ENCODE results near the gene CLP1.
"Not testable (repeated sequence)": the region's sequence is repeated elsewhere in the genome, so short reads cannot be mapped to it uniquely, and the experiment has no call there.

Gene CLP1

DNA sequence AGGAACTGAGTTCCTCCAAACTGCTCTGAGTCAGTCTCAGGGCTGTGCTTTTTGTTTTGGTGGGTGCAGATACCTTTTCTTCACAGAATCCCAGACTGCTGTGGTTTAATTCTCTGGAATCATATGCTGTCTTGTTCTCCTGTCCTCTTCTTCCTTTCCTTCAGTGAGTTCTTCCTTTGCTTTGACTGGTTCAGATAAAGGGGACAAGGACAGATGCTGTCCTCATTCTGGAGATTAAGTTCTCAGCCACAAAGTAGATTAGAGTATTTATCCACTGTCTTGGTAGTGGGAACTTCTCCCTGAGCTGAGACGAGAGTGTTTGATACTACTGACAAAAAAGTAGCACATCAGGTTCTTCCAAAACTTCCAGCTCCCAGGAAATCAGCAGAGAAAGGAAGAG, 23.6 kb downstream of the CLP1 start:
- no peak overlapping the region for H4K91ac ChIP-seq (ENCODE audit: low read depth, low read length)
- no peak overlapping the region for H4K12ac ChIP-seq (ENCODE audit: low read depth, low read length)
- no peaks in the 10 kb centered on the region for H3K79me1 ChIP-seq (ENCODE audit: low read length)
- no peak overlapping the region for H2BK120ac ChIP-seq (ENCODE audit: insufficient read depth, low read length, poor library complexity)
- H3K18ac ChIP-seq (ENCODE audit: low read length) = no peak overlapping the region
- no peak overlapping the region for H2AFZ ChIP-seq (ENCODE audit: insufficient read depth, low read length, poor library complexity)
- no peaks in the 10 kb centered on the region for H3K27me3 ChIP-seq (ENCODE audit: insufficient read depth, low read length)
- H3K23ac ChIP-seq (ENCODE audit: low read length) = no peak overlapping the region
- H3K4ac ChIP-seq (ENCODE audit: low read depth, low read length) = no peak overlapping the region
- no peaks in the 10 kb centered on the region for H3K79me2 ChIP-seq (ENCODE audit: control insufficient read depth, insufficient read depth, low read length, poor library complexity)
- no peaks in the 10 kb centered on the region for H3K4me1 ChIP-seq (ENCODE audit: control insufficient read depth in 1 of 2, insufficient read depth in 2 of 2, low read length in 2 of 2)
- H2BK12ac ChIP-seq (ENCODE audit: low read length) = no peak overlapping the region
- H3K36me3 ChIP-seq (ENCODE audit: control insufficient read depth in 1 of 2, insufficient read depth in 2 of 2, low read length in 2 of 2) = peaks cover 24 to 32% of the 10 kb centered on the region in 2 experiments
- H3K4me2 ChIP-seq (ENCODE audit: low read length) = no peak overlapping the region
- no peak overlapping the region for H3K9ac ChIP-seq (ENCODE audit: low read length)
- H3K27ac ChIP-seq (ENCODE audit: low read depth, low read length) = no peak overlapping the region
- no peak for DNase-seq
- no CpG with 5 or more reads among the region's 1 CpG for WGBS (ENCODE audit: extremely low coverage, insufficient coverage, insufficient read length)
- H2AK5ac ChIP-seq (ENCODE audit: low read length) = no peak overlapping the region
- no peak overlapping the region for H3K4me3 ChIP-seq (ENCODE audit: low read depth, low read length)
- no peak overlapping the region for H2BK5ac ChIP-seq (ENCODE audit: low read depth, low read length, poor library complexity)
- H3K9me3 ChIP-seq (ENCODE audit: insufficient read depth, low read depth, low read length) = no peaks in the 10 kb centered on the region
- H4K8ac ChIP-seq (ENCODE audit: low read depth, low read length) = no peak overlapping the region
- no peak overlapping the region for H3K14ac ChIP-seq (ENCODE audit: low read length)

DNA sequence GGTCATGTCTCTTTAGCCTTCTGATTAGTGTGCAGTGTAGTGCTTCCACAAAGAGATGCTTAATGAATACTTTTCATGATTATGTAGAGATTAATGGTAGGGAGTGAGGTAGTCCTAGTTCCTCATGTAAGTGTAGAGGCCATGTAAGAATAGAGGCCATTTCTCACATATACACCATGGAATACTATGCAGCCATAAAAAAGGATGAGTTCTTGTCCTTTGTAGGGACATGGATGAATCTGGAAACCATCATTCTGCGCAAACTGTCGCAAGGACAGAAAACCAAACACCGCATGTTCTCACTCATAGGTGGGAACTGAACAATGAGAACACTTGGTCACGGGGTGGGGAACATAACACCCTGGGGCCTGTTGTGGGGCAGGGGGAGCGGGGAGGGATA, 32.9 kb downstream of the CLP1 start:
- not testable (repeated sequence) for H3K27me3 ChIP-seq (ENCODE audit: insufficient read depth, low read length); H3K79me1 ChIP-seq (ENCODE audit: low read length); H2BK5ac ChIP-seq (ENCODE audit: low read depth, low read length, poor library complexity); H3K9ac ChIP-seq (ENCODE audit: low read length); H3K4me3 ChIP-seq (ENCODE audit: low read depth, low read length); H3K23ac ChIP-seq (ENCODE audit: low read length); H3K9me3 ChIP-seq (ENCODE audit: insufficient read depth, low read depth, low read length); H3K14ac ChIP-seq (ENCODE audit: low read length); H2AFZ ChIP-seq (ENCODE audit: insufficient read depth, low read length, poor library complexity); H3K4me1 ChIP-seq (ENCODE audit: control insufficient read depth in 1 of 2, insufficient read depth in 2 of 2, low read length in 2 of 2); DNase-seq; H3K27ac ChIP-seq (ENCODE audit: low read depth, low read length); H2AK5ac ChIP-seq (ENCODE audit: low read length); H3K4ac ChIP-seq (ENCODE audit: low read depth, low read length); H4K91ac ChIP-seq (ENCODE audit: low read depth, low read length); H2BK120ac ChIP-seq (ENCODE audit: insufficient read depth, low read length, poor library complexity); H3K79me2 ChIP-seq (ENCODE audit: control insufficient read depth, insufficient read depth, low read length, poor library complexity); H2BK12ac ChIP-seq (ENCODE audit: low read length); H4K8ac ChIP-seq (ENCODE audit: low read depth, low read length); H4K12ac ChIP-seq (ENCODE audit: low read depth, low read length); H3K18ac ChIP-seq (ENCODE audit: low read length); H3K4me2 ChIP-seq (ENCODE audit: low read length)
- no CpG with 5 or more reads among the region's 5 CpGs for WGBS (ENCODE audit: extremely low coverage, insufficient coverage, insufficient read length)
- peaks cover 65 to 72% of the 10 kb centered on the region in 2 experiments for H3K36me3 ChIP-seq (ENCODE audit: control insufficient read depth in 1 of 2, insufficient read depth in 2 of 2, low read length in 2 of 2)

DNA sequence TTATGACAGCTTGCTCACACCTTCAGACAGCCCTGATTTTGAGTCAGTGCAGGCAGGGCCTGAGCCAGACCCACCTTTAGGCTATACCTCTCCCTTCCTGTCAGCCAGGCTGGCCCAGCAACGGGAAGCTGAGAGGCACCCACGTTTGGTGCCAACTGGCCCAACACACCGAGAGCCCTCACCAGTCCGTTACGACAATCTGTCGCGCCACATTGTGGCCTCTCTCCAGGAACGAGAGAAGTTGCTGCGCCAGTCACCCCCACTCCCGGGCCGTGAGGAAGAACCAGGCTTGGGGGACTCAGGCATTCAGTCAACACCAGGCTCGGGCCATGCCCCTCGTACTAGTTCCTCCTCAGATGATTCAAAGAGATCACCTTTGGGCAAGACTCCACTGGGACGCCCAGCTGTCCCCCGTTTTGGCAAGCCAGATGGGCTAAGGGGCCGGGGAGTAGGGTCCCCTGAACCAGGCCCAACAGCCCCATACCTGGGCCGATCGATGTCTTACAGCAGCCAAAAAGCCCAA, 41.3 kb downstream of the CLP1 start:
- H3K36me3 ChIP-seq (ENCODE audit: control insufficient read depth in 1 of 2, insufficient read depth in 2 of 2, low read length in 2 of 2) = peaks cover 57 to 73% of the 10 kb centered on the region in 2 experiments

DNA sequence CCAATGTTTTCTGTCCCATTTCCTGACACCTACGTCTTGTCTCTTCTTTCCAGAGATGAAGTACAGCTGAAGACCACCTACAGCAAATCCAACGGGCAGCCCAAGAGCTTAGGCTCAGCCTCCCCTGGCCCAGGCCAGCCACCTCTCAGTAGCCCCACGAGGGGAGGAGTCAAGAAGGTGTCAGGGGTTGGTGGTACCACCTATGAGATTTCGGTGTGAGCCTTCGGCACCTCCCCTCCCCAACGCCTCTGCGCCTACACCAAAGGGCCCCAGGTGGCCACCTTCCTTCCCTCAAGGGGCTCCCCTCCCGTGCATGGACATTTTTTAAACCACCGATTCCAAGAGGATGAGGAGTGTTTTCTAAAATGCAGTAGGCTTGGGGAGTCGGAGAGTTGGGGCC, 42.3 kb downstream of the CLP1 start:
- H3K9me3 ChIP-seq (ENCODE audit: insufficient read depth, low read depth, low read length) = no peaks in the 10 kb centered on the region
- no peak overlapping the region for H4K8ac ChIP-seq (ENCODE audit: low read depth, low read length)
- WGBS (ENCODE audit: extremely low coverage, insufficient coverage, insufficient read length) = no CpG with 5 or more reads among the region's 10 CpGs
- H3K9ac ChIP-seq (ENCODE audit: low read length) = no peak overlapping the region
- H4K12ac ChIP-seq (ENCODE audit: low read depth, low read length) = no peak overlapping the region
- no peak overlapping the region for H3K23ac ChIP-seq (ENCODE audit: low read length)
- H3K4me2 ChIP-seq (ENCODE audit: low read length) = no peak overlapping the region
- H3K14ac ChIP-seq (ENCODE audit: low read length) = no peak overlapping the region
- H2BK5ac ChIP-seq (ENCODE audit: low read depth, low read length, poor library complexity) = no peak overlapping the region
- H2BK12ac ChIP-seq (ENCODE audit: low read length) = no peak overlapping the region
- no peaks in the 10 kb centered on the region for H3K27me3 ChIP-seq (ENCODE audit: insufficient read depth, low read length)
- no peak overlapping the region for H2AK5ac ChIP-seq (ENCODE audit: low read length)
- no peak overlapping the region for H3K18ac ChIP-seq (ENCODE audit: low read length)
- H3K27ac ChIP-seq (ENCODE audit: low read depth, low read length) = no peak overlapping the region
- no peak for DNase-seq
- H4K91ac ChIP-seq (ENCODE audit: low read depth, low read length) = no peak overlapping the region
- no peaks in the 10 kb centered on the region for H3K79me1 ChIP-seq (ENCODE audit: low read length)
- H2AFZ ChIP-seq (ENCODE audit: insufficient read depth, low read length, poor library complexity) = no peak overlapping the region
- no peak overlapping the region for H3K4me3 ChIP-seq (ENCODE audit: low read depth, low read length)
- no peak overlapping the region for H2BK120ac ChIP-seq (ENCODE audit: insufficient read depth, low read length, poor library complexity)
- no peaks in the 10 kb centered on the region for H3K4me1 ChIP-seq (ENCODE audit: control insufficient read depth in 1 of 2, insufficient read depth in 2 of 2, low read length in 2 of 2)
- H3K79me2 ChIP-seq (ENCODE audit: control insufficient read depth, insufficient read depth, low read length, poor library complexity) = no peaks in the 10 kb centered on the region
- H3K36me3 ChIP-seq (ENCODE audit: control insufficient read depth in 1 of 2, insufficient read depth in 2 of 2, low read length in 2 of 2) = peaks cover 50 to 72% of the 10 kb centered on the region in 2 experiments
- H3K4ac ChIP-seq (ENCODE audit: low read depth, low read length) = no peak overlapping the region

More for the DNA sequence above, 41.3 kb downstream of the CLP1 start:
- Histone ChIP-seq H3K9me3 (ENCODE audit: insufficient read depth, low read depth, low read length) (no peaks in the 10 kb centered on the region), H3K4me1 (ENCODE audit: control insufficient read depth in 1 of 2, insufficient read depth in 2 of 2, low read length in 2 of 2) (no peaks in the 10 kb centered on the region), H2BK5ac (ENCODE audit: low read depth, low read length, poor library complexity) (no peak overlapping the region), H2AFZ (ENCODE audit: insufficient read depth, low read length, poor library complexity) (no peak overlapping the region), H3K23ac (ENCODE audit: low read length) (no peak overlapping the region), H3K79me2 (ENCODE audit: control insufficient read depth, insufficient read depth, low read length, poor library complexity) (no peaks in the 10 kb centered on the region), H3K4me3 (ENCODE audit: low read depth, low read length) (no peak overlapping the region), H2AK5ac (ENCODE audit: low read length) (no peak overlapping the region), H3K18ac (ENCODE audit: low read length) (no peak overlapping the region), H3K4ac (ENCODE audit: low read depth, low read length) (no peak overlapping the region), H4K91ac (ENCODE audit: low read depth, low read length) (no peak overlapping the region), H2BK120ac (ENCODE audit: insufficient read depth, low read length, poor library complexity) (no peak overlapping the region), H3K9ac (ENCODE audit: low read length) (no peak overlapping the region), H4K12ac (ENCODE audit: low read depth, low read length) (no peak overlapping the region), H3K79me1 (ENCODE audit: low read length) (no peaks in the 10 kb centered on the region), H3K4me2 (ENCODE audit: low read length) (no peak overlapping the region), H3K14ac (ENCODE audit: low read length) (no peak overlapping the region), H3K27me3 (ENCODE audit: insufficient read depth, low read length) (no peaks in the 10 kb centered on the region), H2BK12ac (ENCODE audit: low read length) (no peak overlapping the region), H4K8ac (ENCODE audit: low read depth, low read length) (no peak overlapping the region), H3K27ac (ENCODE audit: low read depth, low read length) (no peak overlapping the region)
- no CpG with 5 or more reads among the region's 18 CpGs for WGBS (ENCODE audit: extremely low coverage, insufficient coverage, insufficient read length)
- DNase-seq = no peak
